LNCaP clone FGC (cell line): Measurements from ENCODE around the gene OXT.
"Not testable (repeated sequence)": the region's sequence is repeated elsewhere in the genome, so short reads cannot be mapped to it uniquely, and the experiment has no call there.

Experiments used
- DNase-seq: peaks from one replicate; pipeline ENCODE4 v3.0.0-alpha.2; 2011; ENCODE audit warnings: low read depth
- H3K4me3 ChIP-seq: 2 replicates; pipeline ENCODE4 v1.5.1; 2011; ENCODE audit warnings: mild to moderate bottlenecking, low read depth, low read length, control low read depth
- CTCF ChIP-seq: IDR thresholded peaks from 2 replicates; pipeline ENCODE4 v1.5.1; 2012; ENCODE audit warnings: mild to moderate bottlenecking; ENCODE audit not compliant: control insufficient read depth, insufficient read depth; ENCODE audit errors: extremely low read depth

Gene OXT

GRCh38 chr20:3074812-3075211 lies 3.4 kb downstream of the OXT start:
- DNase-seq = no peak
- no peak overlapping the region for H3K4me3 ChIP-seq
- TF ChIP-seq CTCF = no peak

DNA sequence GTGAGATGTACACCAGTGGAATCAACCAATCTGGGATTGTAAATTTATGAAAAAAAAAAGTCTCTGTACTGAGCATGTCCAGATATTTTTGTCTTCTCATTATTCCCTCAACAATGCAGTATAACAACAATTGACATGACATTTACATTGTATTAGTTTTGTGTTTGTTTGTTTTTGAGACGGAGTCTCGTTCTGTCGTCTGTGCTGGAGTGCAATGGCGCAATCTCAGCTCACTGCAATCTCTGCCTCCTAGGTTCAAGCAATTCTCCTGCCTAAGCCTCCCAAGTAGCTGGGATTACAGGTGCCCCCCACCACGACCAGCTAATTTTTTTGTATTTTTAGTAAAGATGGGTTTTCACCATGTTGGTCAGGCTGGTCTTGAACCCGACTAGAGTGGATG lies 3.9 kb downstream of the OXT start:
- not testable (repeated sequence) for H3K4me3 ChIP-seq

GRCh38 chr20:3077618-3078134 lies 6.3 kb downstream of the OXT start:
- H3K4me3 ChIP-seq = no peak overlapping the region
- no peak for TF ChIP-seq CTCF

More for the DNA sequence above, 3.9 kb downstream of the OXT start:
- DNase-seq = not testable (repeated sequence)

DNA sequence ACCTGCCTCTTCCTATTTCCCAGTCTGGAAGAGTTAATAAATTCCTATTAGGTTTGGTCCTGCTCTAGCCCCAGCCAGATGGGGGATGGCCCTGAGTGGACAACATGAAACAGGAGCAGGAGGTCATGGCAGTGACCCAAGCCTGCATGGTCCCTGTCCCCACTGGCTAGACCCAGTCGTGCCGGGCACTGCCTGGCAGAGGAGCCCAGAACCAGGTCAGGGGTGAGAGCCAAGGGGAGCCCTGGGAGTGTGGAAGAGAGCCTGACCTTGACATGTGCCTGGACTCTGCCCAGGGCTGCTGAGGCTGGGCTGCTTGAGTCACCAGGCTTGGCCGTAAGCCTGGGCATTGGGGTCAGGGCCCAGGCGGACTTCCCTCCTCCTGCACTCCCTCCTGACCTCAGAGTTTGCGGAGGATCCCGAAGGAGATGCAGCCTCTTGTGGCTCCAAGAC lies 9.5 kb downstream of the OXT start:
- TF ChIP-seq CTCF = no peak
- H3K4me3 ChIP-seq = no peak overlapping the region
- DNase-seq = peak; percentile 17

More at GRCh38 chr20:3077618-3078134, 6.3 kb downstream of the OXT start:
- DNase-seq = no peak

DNA sequence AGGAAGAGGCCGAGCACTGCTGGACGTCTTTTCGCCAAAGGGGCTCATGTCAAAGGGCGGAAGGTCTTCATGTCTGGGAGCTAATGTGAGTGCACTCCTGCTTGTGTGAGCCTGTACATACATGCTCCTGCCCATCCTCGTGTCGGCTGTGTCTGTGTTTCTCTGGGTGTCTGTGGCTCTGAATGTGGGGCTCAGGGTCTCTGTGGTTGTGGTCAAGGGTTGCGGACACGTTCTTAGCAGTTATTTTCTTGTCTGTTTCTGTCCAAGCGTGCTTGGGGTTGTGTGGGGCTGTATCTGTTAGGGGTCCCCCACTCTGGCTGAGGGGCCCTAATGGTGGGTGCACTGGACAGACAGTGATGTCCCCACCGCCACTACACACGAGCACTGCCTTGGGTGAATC lies 10.2 kb downstream of the OXT start:
- H3K4me3 ChIP-seq = no peak overlapping the region
- DNase-seq = no peak
- no peak for TF ChIP-seq CTCF

DNA sequence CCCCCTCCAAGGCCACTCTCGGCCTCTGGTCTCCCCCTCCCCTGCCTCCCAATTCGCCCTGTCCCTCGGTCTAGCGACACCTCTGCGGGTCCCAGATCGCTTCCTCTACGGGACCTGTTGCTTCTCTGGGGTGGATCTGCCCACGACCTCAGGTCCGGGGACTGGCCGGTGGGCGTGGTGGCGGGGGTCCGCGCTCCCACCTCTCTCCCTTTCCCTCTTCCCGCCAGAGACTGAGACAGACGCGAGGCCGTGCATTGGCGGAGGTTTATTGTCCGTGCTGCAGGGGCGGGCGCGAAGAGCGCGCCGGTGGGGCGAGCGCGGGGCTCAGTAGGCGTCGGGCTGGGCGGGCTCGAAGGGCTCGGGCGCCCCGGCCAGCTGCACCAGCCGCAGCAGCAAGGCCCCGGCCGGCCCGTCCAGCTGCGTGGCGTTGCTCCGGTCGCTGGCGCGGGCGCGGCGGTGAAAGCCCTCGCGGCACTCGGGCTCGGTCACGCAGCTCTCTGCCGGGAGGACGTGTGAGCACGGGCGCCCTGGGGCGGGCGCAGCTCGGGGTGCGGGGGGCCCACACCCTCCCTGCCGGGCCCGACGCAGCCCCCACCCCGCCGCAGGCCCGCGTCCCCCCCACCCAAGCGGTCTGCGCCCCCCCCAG lies 11.0 kb downstream of the OXT start:
- no peak for DNase-seq
- TF ChIP-seq CTCF = no peak
- H3K4me3 ChIP-seq = no peak overlapping the region

- no peak for DNase-seq
- TF ChIP-seq CTCF = no peak
- H3K4me3 ChIP-seq = no peak overlapping the region
These were observed 11.8 kb downstream of the OXT start for GRCh38 chr20:3082955-3083952.
